ENCODE measurements around the gene SLC16A5.

- no peak for TF ChIP-seq CTCF (IDR thresholded peaks at IDR 0.05; ENCODE audit: low read depth, low read length)
- TF ChIP-seq POLR2A (IDR thresholded peaks at IDR 0.05; ENCODE audit: extremely low read depth, insufficient read length), result no peak
- TF ChIP-seq MAX (IDR thresholded peaks at IDR 0.05; ENCODE audit: low read depth, low read length), result no peak
Measured at GRCh38 chr17:75063201-75063600, 24.6 kb upstream of the SLC16A5 start.

All from NB4 (cell line).